Activated CD4-positive, alpha-beta T cell treated with anti-CD3 and anti-CD28 coated beads, Interleukin-2, amount 50 U/mL, for 4 hours (primary cell): Measurements from ENCODE around the gene RNF5.
"Not testable (repeated sequence)": the region's sequence is repeated elsewhere in the genome, so short reads cannot be mapped to it uniquely, and the experiment has no call there.

ENCODE experiments used
- DNase-seq, 2 experiments: peaks; one replicate each; pipeline ENCODE4 v3.0.0-alpha.2; 2020

Gene RNF5

GRCh38 chr6:32190911-32191677 is 12.9 kb downstream of the RNF5 start:
- DNase-seq = no peak

- no peak for DNase-seq
Measured at GRCh38 chr6:32191696-32192607, 13.7 kb downstream of the RNF5 start.

GRCh38 chr6:32192608-32193039 is 14.4 kb downstream of the RNF5 start, which contains the start of gene GPSM3:
Gene GPSM3 (minus strand): TSS chr6:32192643. CDS start chr6:32192513, 130 bp downstream.
- DNase-seq = peak; percentile 22 to 25

- DNase-seq = not testable (repeated sequence)
Measured at GRCh38 chr6:32193096-32193495, 14.9 kb downstream of the RNF5 start.

- DNase-seq = no peak
Measured at GRCh38 chr6:32194388-32194787, 16.2 kb downstream of the RNF5 start.

- DNase-seq = no peak
Measured at GRCh38 chr6:32194825-32195651, 16.8 kb downstream of the RNF5 start.

- peak; percentile 99 for DNase-seq
Measured at GRCh38 chr6:32195652-32195901, 17.4 kb downstream of the RNF5 start.

- DNase-seq = peak; percentile 25 to 32
Measured at GRCh38 chr6:32195902-32196681, 17.9 kb downstream of the RNF5 start.

GRCh38 chr6:32196682-32197616 is 18.7 kb downstream of the RNF5 start:
- DNase-seq = no peak

- DNase-seq = no peak
Measured at GRCh38 chr6:32198345-32198696, 20.1 kb downstream of the RNF5 start.

GRCh38 chr6:32198866-32199265 is 20.7 kb downstream of the RNF5 start:
- DNase-seq = no peak

GRCh38 chr6:32200711-32201475 is 22.7 kb downstream of the RNF5 start:
- no peak for DNase-seq

- no peak for DNase-seq
Measured at GRCh38 chr6:32202186-32202585, 24.0 kb downstream of the RNF5 start.

GRCh38 chr6:32203426-32204267 is 25.4 kb downstream of the RNF5 start:
- no peak for DNase-seq

- no peak for DNase-seq
Measured at GRCh38 chr6:32204268-32204715, 26.1 kb downstream of the RNF5 start.

- DNase-seq = no peak
Measured at GRCh38 chr6:32208996-32209395, 30.8 kb downstream of the RNF5 start.

- DNase-seq = no peak
Measured at GRCh38 chr6:32210191-32210601, 32.0 kb downstream of the RNF5 start.

GRCh38 chr6:32211432-32211831 is 33.2 kb downstream of the RNF5 start:
- DNase-seq = not testable (repeated sequence)

GRCh38 chr6:32212076-32212760 is 34.0 kb downstream of the RNF5 start:
- no peak for DNase-seq
